SK-N-MC (cell line): ENCODE data around the gene PRXL2B.
"Not testable (repeated sequence)": the region's sequence is repeated elsewhere in the genome, so short reads cannot be mapped to it uniquely, and the experiment has no call there.

ENCODE experiments used
- DNase-seq: peaks from one replicate; pipeline ENCODE4 v3.0.0-alpha.2; 2011; ENCODE audit warnings: low read depth, low spot score
- H3K27ac ChIP-seq: fragments of 200-600 bp; sonication (generic); 2 replicates; pipeline ENCODE4 v1.5.1; 2016; ENCODE audit warnings: mixed run types
- H3K36me3 ChIP-seq: fragments of 200-600 bp; sonication (generic); 2 replicates; pipeline ENCODE4 v1.6.1; 2017; ENCODE audit warnings: antibody characterized with exemption, low read length, mixed read lengths; ENCODE audit not compliant: insufficient read depth
- H3K4me3 ChIP-seq: fragments of 200-600 bp; sonication (generic); 2 replicates; pipeline ENCODE4 v1.5.1; 2016
- H3K9ac ChIP-seq: fragments of 200-600 bp; sonication (generic); 2 replicates; pipeline ENCODE4 v1.8.0; 2017; ENCODE audit warnings: mixed run types, mixed read lengths; ENCODE audit not compliant: insufficient read length
- H3K9me3 ChIP-seq: fragments of 200-600 bp; sonication (generic); 2 replicates; pipeline ENCODE4 v1.6.1; 2017; ENCODE audit warnings: low read depth, mild to moderate bottlenecking, antibody characterized with exemption, low read length, moderate library complexity, mixed read lengths
- EZH2 ChIP-seq: fragments of 200-600 bp; sonication (generic); IDR thresholded peaks from one replicate; pipeline ENCODE4 v1.6.1; 2017; ENCODE audit warnings: antibody characterized with exemption
- FOXP2 ChIP-seq: optimal IDR thresholded peaks from 2 replicates; pipeline ENCODE3; 2011; ENCODE audit warnings: mild to moderate bottlenecking, moderate library complexity; ENCODE audit not compliant: insufficient read depth; ENCODE audit errors: extremely low read length, control extremely low read depth
- POLR2AphosphoS5 ChIP-seq: IDR thresholded peaks from 2 replicates; pipeline ENCODE4 v1.6.1; 2012; ENCODE audit warnings: mild to moderate bottlenecking, low read depth, low read length, borderline replicate concordance

The PRXL2B gene

GRCh38 chr1:2548068-2548589 is 38.4 kb upstream of the PRXL2B start:
- TF ChIP-seq FOXP2 (no peak), EZH2 (no peak), POLR2AphosphoS5 (no peak)
- H3K4me3 ChIP-seq, result no peak overlapping the region
- H3K36me3 ChIP-seq, result no peaks in the 10 kb centered on the region
- H3K27ac ChIP-seq, result no peak overlapping the region
- no peak for DNase-seq
- no peaks in the 10 kb centered on the region for H3K9me3 ChIP-seq
- H3K9ac ChIP-seq, result no peak overlapping the region

DNA sequence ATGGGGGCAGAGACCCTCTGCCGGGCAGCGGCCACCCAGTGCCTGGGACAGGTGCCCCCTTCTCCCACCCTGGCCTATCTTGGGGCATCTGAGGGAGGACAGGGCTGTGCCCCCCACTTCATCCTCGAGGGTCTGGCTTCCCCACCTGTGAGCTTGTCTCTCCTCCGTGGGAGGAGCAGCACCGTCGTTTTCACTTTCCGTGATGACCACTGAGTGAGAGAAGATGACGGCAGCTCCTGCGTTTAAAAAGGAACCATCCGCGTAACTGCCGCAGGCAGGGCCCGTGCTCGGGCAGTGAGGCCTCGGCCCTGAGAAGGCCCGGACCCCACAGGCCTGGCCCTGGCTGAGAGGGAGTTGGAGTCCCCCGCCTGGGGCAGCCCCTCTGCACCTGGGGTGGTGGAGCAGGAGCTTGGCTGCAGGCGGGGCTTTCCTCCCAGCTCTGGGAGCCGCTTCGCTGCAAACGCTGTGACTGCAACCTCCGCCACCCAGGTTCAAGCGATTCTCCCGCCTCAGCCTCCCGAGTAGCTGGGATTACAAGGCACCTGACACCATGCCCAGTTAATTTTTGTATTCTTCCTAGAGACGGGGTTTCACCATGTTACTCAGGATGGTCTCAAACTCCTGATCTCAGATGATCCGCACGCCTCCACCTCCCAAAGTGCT is 37.1 kb upstream of the PRXL2B start:
- not testable (repeated sequence) for H3K4me3 ChIP-seq, H3K27ac ChIP-seq, H3K9me3 ChIP-seq, H3K36me3 ChIP-seq, DNase-seq, H3K9ac ChIP-seq

DNA sequence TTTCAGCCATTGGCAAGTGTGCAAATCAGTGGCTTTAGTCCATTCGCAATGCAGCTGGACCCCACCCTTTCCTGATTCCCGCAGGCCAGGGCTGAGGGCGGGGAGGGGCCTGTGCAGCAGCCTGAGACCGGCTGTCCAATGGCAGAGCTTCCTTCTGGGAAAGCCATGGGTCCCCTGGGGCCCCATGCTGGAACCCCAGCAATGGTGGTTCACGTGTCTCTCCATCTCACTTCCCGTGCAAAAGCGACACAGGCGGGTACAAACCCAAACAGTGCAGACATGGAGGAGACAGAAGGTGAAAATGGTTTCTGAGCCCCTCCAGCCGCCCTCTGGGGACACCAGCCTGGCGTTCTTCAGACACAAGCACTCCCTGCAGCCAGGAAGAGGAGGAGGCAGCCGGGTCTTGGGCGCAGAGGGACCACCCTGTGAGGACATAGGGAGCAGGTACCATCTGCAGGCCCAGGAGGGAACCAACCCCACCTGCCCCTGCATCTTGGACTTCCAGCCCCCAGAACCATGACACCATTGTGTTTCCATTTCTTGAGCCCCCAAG is 36.2 kb upstream of the PRXL2B start:
- not testable (repeated sequence) for H3K9ac ChIP-seq, H3K36me3 ChIP-seq, DNase-seq, H3K27ac ChIP-seq, H3K4me3 ChIP-seq, H3K9me3 ChIP-seq

DNA sequence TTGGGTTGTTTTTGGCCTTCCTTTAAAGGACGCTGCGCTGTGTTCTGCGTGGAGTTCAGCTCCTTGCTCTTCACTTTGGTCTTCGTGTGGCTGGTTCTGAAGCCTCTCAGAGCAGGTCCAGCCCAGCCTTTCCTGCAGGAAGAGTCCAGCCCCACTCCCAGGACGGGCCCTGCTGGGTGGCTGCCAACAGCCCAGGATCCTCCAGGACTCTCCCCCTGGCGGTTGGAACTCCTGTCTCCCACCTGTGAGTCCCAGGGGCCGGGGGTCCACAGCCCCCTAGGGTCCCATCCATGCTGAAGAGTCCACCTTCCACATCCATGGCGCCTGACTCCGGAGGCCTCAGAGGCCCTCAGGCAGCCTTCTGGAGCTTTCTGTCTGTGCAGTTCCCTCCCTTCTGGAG is 35.0 kb upstream of the PRXL2B start:
- H3K27ac ChIP-seq, H3K9me3 ChIP-seq, DNase-seq, H3K36me3 ChIP-seq, H3K4me3 ChIP-seq, H3K9ac ChIP-seq: not testable (repeated sequence)

DNA sequence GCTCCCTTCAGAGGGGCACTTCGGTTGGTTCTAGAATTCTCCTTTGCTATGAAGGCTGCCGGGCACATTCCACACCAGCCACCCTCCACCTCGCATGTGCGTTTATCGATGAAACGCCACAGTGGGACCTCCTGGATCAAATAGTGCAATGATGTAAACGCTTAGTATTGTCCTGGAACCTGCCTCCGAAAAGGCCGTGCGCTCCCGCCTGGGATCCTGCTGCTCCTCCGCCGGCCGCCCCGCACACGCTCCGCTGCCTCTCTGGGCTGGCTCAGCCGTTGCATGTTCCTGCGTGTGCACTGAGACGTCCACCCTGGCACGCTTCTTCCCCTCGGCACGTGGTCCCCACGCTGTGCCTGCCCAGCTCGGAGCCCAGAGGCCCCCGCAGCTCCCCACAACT is 34.4 kb upstream of the PRXL2B start:
- Histone ChIP-seq H3K9ac (no peak overlapping the region), H3K4me3 (no peak overlapping the region), H3K36me3 (no peaks in the 10 kb centered on the region), H3K27ac (no peak overlapping the region), H3K9me3 (no peaks in the 10 kb centered on the region)
- no peak for TF ChIP-seq FOXP2
- TF ChIP-seq EZH2, result no peak
- TF ChIP-seq POLR2AphosphoS5, result no peak
- no peak for DNase-seq

GRCh38 chr1:2553076-2553475 is 33.5 kb upstream of the PRXL2B start:
- not testable (repeated sequence) for H3K4me3 ChIP-seq, H3K36me3 ChIP-seq, H3K9ac ChIP-seq, DNase-seq, H3K9me3 ChIP-seq, H3K27ac ChIP-seq

DNA sequence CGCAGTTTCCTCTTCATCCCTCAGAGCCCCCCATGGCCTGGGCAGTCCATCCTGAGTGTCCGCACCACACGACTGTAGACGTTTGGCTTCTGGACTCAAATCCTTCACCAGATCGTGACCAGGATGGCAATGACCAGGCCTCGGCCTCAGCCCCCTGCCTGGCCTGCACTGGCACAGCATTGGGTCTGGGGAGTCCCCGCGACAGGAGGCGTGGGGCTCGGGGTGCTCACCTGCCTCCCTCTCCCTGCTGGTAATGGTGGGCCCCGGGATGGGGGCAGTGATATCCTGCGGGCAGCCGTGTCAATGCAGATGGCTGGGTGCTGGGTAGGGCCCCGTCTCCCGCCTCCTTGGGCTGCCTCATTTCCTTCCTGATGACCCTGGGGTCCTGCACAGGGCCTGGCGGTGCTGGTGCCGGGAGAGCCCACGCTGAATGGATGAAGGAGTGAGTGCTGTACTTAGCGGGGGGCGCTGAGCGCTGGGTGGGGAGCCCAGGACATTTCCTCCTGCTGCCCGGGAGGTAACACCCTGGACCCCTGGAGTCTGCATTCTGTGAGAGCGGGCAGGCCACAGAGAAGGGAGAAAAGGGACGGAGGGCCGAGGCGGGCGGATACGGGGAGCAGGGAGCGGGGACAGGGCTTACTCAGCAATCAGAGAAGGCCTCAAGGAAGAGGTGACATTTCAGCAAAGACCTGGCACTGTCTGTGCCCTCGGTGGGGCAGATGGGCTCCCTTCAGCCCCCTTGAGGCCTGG is 32.5 kb upstream of the PRXL2B start:
- H3K9me3 ChIP-seq, result no peaks in the 10 kb centered on the region
- no peak overlapping the region for H3K27ac ChIP-seq
- H3K9ac ChIP-seq, result no peak overlapping the region

DNA sequence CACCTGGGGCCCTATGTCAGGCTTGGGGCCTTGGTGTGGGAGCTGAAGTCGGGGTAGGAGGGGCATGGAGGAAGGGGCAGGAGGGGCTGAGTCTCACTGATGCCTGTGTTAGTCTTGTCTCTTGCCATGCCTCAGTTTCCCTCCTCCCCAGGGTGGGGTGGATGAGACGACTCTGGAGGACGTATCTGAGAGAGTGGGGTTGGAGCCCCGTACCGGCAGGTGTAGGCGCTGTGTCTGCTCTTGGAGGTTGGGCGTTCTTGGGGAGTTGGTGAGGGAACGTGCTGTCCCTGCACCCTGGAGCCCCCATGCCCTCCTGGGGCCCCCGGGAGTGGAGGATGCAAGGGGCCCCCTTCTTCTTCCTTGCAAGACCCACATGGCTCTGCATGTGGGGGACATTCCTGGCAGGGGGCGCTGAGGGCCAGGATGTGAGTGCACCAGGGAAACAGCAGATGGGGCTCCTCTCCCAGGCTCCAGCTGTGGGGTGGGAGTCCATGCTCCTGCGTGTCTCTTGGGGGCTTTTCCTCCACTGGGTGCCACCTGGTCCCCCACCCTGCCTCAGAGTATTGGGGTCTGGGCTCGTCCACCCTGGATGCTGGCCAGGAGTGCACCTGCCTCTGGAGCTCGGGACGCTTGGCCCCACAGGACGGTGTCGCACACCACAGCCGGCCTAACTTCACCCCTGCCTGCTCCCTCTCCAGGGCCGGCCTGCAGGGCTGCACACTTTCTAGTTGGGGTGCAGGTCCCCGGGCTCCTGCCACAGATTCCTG is 31.8 kb upstream of the PRXL2B start:
- Histone ChIP-seq H3K9me3 (no peaks in the 10 kb centered on the region), H3K9ac (no peak overlapping the region), H3K27ac (no peak overlapping the region), H3K36me3 (no peaks in the 10 kb centered on the region), H3K4me3 (no peak overlapping the region)
- no peak for TF ChIP-seq FOXP2
- TF ChIP-seq EZH2, result no peak
- TF ChIP-seq POLR2AphosphoS5, result no peak
- DNase-seq, result no peak

More for the DNA sequence above, 32.5 kb upstream of the PRXL2B start:
- Histone ChIP-seq H3K4me3 (no peak overlapping the region), H3K36me3 (no peaks in the 10 kb centered on the region)
- DNase-seq, result no peak
- TF ChIP-seq FOXP2, result no peak
- no peak for TF ChIP-seq EZH2
- no peak for TF ChIP-seq POLR2AphosphoS5
